Endothelial cell of hepatic sinusoid (primary cell): ENCODE results near the gene BIRC3.
"Not testable (repeated sequence)": the region's sequence is repeated elsewhere in the genome, so short reads cannot be mapped to it uniquely, and the experiment has no call there.

ENCODE experiments used
- in situ Hi-C: cut with HindIII; loops from 2 replicates; pipeline ENCODE4 v1.10.0; 2017; ENCODE audit warnings: low sequenced_read_pairs

Gene BIRC3

DNA sequence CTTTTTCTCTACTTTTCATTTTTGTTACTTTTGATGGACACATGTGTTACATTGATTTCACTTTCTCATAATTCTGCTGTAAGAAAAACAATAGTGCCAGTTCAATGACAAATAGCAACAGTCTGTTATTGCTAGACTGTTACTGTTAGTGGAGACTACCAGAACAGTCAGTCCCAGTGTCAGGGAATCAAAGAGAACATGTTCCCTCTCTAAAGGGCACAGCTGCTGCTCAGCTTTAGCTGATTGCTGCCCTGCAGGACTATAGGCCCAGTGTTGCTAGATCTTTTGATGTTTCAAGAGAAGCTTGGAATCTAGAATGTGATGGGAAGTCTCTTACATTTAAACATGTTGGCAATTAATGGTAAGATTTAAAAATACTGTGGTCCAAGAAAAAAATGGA, 3.4 kb downstream of the BIRC3 start:
- in situ Hi-C loops: loop anchor here (5.0 kb wide), 1 partner anchor 53 kb away; no protein-coding TSS in a partner anchor

DNA sequence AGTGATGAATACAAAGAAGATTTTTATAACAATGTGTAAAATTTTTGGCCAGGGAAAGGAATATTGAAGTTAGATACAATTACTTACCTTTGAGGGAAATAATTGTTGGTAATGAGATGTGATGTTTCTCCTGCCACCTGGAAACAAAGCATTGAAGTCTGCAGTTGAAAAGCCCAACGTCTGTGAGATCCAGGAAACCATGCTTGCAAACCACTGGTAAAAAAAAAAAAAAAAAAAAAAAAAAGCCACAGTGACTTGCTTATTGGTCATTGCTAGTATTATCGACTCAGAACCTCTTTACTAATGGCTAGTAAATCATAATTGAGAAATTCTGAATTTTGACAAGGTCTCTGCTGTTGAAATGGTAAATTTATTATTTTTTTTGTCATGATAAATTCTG, 5.3 kb downstream of the BIRC3 start:
- in situ Hi-C loops: loop anchor here (5.0 kb wide), 1 partner anchor 55 kb away; no protein-coding TSS in a partner anchor

- in situ Hi-C loops: loop anchor here (5.0 kb wide), 1 partner anchor 56 kb away; no protein-coding TSS in a partner anchor
Observed at GRCh38 chr11:102323542-102324251, 6.4 kb downstream of the BIRC3 start.

DNA sequence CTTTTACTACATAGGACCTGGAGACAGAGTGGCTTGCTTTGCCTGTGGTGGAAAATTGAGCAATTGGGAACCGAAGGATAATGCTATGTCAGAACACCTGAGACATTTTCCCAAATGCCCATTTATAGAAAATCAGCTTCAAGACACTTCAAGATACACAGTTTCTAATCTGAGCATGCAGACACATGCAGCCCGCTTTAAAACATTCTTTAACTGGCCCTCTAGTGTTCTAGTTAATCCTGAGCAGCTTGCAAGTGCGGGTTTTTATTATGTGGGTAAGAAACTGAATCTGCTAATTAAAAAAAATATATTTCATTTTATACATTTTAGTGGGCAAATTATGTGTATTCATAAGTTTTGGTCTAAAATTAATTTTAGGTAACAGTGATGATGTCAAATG, 7.8 kb downstream of the BIRC3 start:
- in situ Hi-C loops: no loop called here

DNA sequence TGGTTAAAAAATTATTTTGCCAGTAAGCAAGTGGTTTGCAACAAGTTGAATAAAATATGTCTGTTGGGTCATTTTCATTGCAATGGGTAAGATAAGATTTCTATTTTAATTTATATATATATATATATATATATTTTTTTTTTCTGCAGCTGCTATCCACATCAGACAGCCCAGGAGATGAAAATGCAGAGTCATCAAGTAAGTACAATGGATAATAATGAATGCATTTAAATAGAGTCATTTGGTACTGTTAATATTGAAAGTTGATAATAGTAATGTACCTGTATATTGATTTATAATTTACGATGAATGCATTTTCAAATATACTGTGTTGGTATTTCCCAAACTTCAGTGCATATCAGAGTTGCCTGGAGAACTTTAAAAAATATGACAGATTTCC, 11.5 kb downstream of the BIRC3 start:
- in situ Hi-C loops: no loop called here

GRCh38 chr11:102330231-102330630, 12.9 kb downstream of the BIRC3 start:
- in situ Hi-C loops: no loop called here

DNA sequence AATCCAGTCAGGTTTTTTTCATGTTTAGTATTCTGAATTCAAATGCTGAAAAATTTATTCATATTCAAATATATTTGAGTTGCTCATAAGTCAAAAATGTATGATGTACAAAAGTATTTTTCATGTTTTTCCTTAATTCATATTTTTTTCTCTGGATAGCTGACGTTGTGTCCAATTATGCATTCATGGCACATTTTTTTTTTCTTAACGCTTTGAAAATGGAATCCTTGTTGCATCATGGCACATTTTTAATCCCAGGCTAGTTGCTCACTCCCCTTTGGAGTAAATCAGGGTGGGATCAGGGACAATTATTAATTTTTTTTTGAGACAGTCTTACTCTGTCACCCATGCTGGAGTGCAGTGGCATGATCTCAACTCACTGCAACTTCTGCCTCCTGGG, 14.1 kb downstream of the BIRC3 start:
- in situ Hi-C loops: no loop called here

DNA sequence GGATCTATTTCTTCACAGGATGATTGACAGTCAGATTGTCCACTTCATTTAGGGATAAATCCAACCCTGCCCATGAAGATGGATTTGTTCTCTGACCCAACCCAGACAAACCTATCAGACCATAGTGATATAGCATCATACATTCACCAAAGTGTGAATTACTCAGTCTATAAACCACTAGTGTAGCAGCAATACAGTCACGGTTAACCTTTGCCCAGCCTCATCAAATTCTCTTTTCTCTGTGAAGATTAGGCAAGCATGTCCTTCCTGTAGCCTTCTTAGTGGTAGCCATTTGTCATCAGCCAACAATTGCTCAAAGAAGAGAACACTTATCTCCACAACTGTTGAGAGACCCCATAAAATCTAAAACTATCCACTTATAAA, 15.3 kb downstream of the BIRC3 start:
- in situ Hi-C loops: no loop called here

- in situ Hi-C loops: no loop called here
Observed at GRCh38 chr11:102338479-102339010, 21.3 kb downstream of the BIRC3 start.

DNA sequence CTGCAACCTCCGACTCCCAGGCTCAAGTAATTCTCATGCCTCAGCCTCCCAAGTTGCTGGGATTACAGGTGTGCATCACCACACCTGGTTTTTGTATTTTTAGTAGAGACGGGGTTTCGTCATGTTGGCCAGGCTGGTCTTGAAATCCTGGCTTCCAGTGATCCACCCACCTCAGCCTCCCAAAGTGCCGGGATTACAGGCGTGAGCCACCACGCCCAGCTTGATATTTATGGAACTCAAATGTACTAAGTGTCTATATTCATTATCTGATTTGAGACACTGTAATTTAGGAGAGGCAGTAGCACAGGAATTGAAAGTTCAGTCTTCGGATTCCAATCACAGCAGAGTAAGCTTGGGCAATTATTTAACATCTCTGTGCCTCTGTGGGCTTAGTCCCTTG, 24.0 kb downstream of the BIRC3 start:
- in situ Hi-C loops: not testable (repeated sequence)

- in situ Hi-C loops: no loop called here
Observed at GRCh38 chr11:102341844-102342318, 24.6 kb downstream of the BIRC3 start.

DNA sequence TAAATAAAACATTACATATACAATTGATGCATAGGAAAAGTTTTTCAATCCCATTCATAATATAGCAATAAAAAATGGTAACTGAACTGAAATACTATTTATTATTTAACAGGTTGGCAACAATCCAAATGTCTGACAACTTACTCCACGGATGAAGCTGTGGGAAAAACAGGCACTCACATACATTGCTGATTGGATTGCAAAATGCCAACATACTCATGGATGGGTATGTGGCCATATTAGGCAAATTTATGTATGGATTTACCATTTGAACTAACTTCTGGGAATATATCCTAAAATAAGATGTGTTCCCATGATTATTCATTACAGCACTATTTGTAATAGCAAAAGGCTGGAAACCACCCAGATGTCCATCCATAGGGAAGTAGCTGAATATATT, 26.5 kb downstream of the BIRC3 start:
- in situ Hi-C loops: no loop called here

DNA sequence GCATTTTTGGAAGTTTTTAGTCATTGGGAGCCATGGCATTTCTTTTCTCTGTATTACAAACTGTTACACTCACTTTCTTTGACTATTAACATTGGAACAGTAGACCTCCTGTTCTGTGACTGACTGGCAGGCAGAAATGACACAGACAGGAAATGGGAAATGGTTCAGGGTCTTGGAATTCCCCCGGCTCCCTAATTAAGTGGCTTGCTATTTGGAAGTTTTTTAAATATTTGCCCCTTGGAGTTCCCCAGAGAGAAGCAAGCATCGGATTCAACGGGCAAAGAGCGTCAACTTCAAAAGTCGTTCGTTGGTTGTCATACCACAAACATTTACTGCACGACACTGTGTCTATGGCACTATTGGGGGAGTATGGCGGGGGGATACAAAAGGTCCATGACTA, 28.6 kb downstream of the BIRC3 start:
- in situ Hi-C loops: no loop called here

GRCh38 chr11:102346456-102346747, 29.1 kb downstream of the BIRC3 start:
- in situ Hi-C loops: no loop called here

GRCh38 chr11:102346748-102347461, 29.6 kb downstream of the BIRC3 start, which contains the start of gene BIRC2:
TSS of gene BIRC2 (plus strand) at chr11:102347214. CDS start at chr11:102349855, 2,641 bp downstream.
- in situ Hi-C loops: no loop called here

- in situ Hi-C loops: no loop called here
Observed at GRCh38 chr11:102347462-102348370, 30.4 kb downstream of the BIRC3 start.

GRCh38 chr11:102357116-102357515, 39.8 kb downstream of the BIRC3 start:
- in situ Hi-C loops: no loop called here

- in situ Hi-C loops: no loop called here
Observed at GRCh38 chr11:102359372-102359771, 42.1 kb downstream of the BIRC3 start.

- in situ Hi-C loops: no loop called here
Observed at GRCh38 chr11:102360681-102361080, 43.4 kb downstream of the BIRC3 start.

GRCh38 chr11:102361086-102362031, 44.1 kb downstream of the BIRC3 start:
- in situ Hi-C loops: no loop called here
